ENCODE measurements around the gene CEP152. TPM values are rescaled to one million over a fixed set of nuclear protein-coding genes. Genes with fewer than 3 reads are reported as not detected.

Gene CEP152
- total and polyA plus RNA-seq, 9 of the 15 experiments (the other 6 are each of a cell fraction or from before 2014, with no cell fraction given) = 9.9 to 43.0 (median 23.6) TPM

- no peak overlapping the region for H2AFZ ChIP-seq (ENCODE audit: low read depth, low read length)
- 75% methylated on average over 1 of the region's 1 CpG for WGBS (ENCODE audit: insufficient coverage, low coverage, missing lambda C conversion rate)
- no peak overlapping the region for H3K4me2 ChIP-seq (ENCODE audit: insufficient read depth, low read length)
- H3K4me1 ChIP-seq (replicated peaks in 1 of 2; ENCODE audit: control insufficient read depth in 2 of 2, insufficient read depth in 2 of 2, low read length in 2 of 2) = no peaks in the 10 kb centered on the region
- intact Hi-C loops (cut with micrococcal nuclease) (no loop called here), in situ Hi-C loops (cut with MboI) (no loop called here)
- ChIA-PET CTCF (ENCODE audit: low intra/inter-chr PET ratio) (no interaction called here), POLR2A (no interaction called here)
- DNase-seq (ENCODE audit: extremely low read depth in 1 of 4, low spot score in 3 of 4) (no peak), FAIRE-seq (no peak), ATAC-seq (no peak)
- no TSS peak for BruUV-seq (replicated peaks)
- TF ChIP-seq FOXP1 (CRISPR knock-in tag; IDR thresholded peaks at IDR 0.05) (no peak), SREBF2 (CRISPR knock-in tag; IDR thresholded peaks at IDR 0.05) (no peak), SUPT5H (IDR thresholded peaks at IDR 0.05) (no peak), NELFE (IDR thresholded peaks at IDR 0.05; ENCODE audit: insufficient read depth, insufficient read length) (no peak), FOSL1 (tag; conservative IDR thresholded peaks at IDR 0.05) (no peak), CBX5 (IDR thresholded peaks at IDR 0.05; ENCODE audit: borderline replicate concordance, low read depth) (no peak), CHAMP1 (IDR thresholded peaks at IDR 0.05) (no peak), HDAC1 (IDR thresholded peaks at IDR 0.05) (no peak)
- H3K27ac ChIP-seq (ENCODE audit: extremely low read depth, low read depth, low read length) = no peak overlapping the region
- no peaks in the 10 kb centered on the region for H3K27me3 ChIP-seq (ENCODE audit: control insufficient read depth in 2 of 2, insufficient read depth in 2 of 2, low read length in 2 of 2)
- H3K9me3 ChIP-seq (replicated peaks; ENCODE audit: control insufficient read depth, insufficient read depth, low read depth, low read length) = no peaks in the 10 kb centered on the region
- H3K4me3 ChIP-seq = no peak overlapping the region
- no peaks in the 10 kb centered on the region for H3K36me3 ChIP-seq (ENCODE audit: control insufficient read depth, insufficient read depth, low read length)
- no peaks in the 10 kb centered on the region for H3K79me2 ChIP-seq (ENCODE audit: control insufficient read depth, insufficient read depth, low read length)
- H3K9me1 ChIP-seq (ENCODE audit: control insufficient read depth, insufficient read depth, low read length) = no peaks in the 10 kb centered on the region
- H3K9ac ChIP-seq (ENCODE audit: insufficient read depth in 1 of 2, low read depth in 2 of 2, low read length in 2 of 2) = no peak overlapping the region
- no peaks in the 10 kb centered on the region for H4K20me1 ChIP-seq (replicated peaks; ENCODE audit: control insufficient read depth, insufficient read depth, low read length)
These were observed 102.2 kb downstream of the CEP152 start for GRCh38 chr15:48708641-48709040.
